ENCODE measurements around the gene FOXP1. TPM values are rescaled to one million over a fixed set of nuclear protein-coding genes. Genes with fewer than 3 reads are reported as not detected.
A peak's percentile ranks its signal among the peaks of the same experiment; 100 is the strongest.

Gene FOXP1
- total RNA-seq, 1 donor from 2014 or later: 137 TPM

DNA sequence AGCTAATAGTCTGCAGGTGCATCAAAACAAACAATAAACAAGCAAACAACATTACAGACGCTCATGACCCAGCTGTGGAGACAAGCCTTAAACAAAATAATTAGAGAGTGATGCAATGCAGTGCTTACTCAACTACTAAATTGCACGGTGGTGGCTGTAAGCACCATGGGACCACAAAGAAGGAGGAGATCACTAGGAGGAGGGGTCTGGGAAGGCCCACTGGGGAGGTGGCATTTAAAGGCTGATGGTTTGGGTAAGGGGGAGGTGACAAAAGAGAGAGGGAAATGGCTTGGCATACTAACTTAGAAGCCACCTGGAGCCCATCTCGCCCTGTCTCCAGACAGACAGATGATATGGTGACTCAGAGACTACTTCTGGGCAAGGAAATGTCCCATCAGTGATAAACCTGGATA is 516.7 kb downstream of the FOXP1 start:
- DNase-seq (ENCODE audit: low spot score) (no peak), ATAC-seq (peak; percentile 43)
- intact Hi-C loops (cut with DNase I): no loop called here

DNA sequence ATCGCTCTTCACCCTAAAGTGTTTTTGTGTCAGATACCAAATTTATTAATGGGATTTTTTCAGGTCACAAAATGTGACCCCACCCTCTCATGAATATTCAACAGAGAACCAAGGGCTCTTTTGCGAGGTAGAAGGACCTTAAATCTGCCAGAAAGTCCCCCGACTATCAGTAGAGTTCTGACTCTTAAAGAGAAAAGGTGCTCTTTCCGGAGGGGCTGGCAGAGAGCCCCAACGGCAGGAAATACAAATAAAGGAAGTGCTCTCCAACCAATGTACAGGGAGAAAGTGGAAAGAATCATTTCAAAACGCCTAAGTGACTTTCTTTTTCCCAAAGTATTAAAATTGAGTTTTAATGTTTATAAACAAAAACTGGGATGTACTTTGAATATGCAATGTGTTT is 517.2 kb downstream of the FOXP1 start:
- intact Hi-C loops (cut with DNase I): no loop called here
- no peak for ATAC-seq
- no peak for DNase-seq (ENCODE audit: low spot score)

DNA sequence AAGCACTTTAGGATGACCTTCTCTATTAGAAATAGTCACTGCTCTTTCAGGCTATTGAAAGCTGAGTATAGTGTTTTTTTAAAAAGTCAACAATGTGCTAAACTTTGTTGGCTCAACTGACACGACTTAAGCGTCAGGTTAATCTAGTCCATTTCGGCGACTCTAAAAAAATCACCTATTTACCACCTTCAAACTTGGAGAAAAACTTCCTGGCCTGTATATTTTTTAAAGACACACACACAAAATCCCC is 517.8 kb downstream of the FOXP1 start:
- no peak for ATAC-seq
- no peak for DNase-seq (ENCODE audit: low spot score)
- intact Hi-C loops (cut with DNase I): no loop called here

DNA sequence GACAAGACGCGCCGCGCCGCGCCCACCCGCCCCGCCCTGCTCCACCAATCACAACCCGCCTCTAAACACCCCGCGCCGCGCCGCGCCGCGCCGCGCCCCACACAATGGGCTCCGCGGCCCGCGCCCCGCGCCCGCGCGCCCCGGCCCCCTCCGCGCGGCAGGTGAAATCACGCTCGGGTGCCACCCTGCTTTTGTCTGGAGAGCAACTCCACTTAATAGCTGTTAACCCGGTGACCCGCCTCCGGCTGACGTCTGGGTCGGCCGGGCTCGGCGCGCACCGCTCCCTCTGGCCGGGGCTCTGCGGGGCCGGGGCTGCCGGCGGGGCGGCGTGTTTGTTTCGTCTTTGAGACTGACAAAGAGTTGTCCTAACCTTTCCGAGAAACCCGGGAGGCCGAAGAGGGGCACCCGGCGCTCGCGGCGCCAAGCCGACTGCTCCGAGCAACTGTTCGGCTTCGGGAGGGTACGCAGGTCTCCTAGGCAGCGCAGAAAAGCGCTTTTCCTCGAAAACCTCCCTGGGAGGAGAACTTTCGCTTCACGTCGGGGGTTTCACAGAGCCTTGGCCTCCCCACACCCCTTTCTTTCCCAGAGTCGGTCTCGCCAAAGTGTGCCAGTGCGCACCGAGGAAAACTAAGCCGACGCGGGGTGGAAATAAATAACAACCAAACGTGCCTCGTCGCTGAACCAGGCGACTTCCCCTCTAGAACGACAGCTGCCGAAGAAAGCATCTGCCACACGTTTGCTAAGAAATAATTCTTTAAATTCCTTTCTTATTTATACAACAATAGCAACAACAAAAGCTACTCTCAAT is 518.4 kb downstream of the FOXP1 start:
- peak; percentile 41 for ATAC-seq
- intact Hi-C loops (cut with DNase I): no loop called here
- DNase-seq (ENCODE audit: low spot score): peak; percentile 75

DNA sequence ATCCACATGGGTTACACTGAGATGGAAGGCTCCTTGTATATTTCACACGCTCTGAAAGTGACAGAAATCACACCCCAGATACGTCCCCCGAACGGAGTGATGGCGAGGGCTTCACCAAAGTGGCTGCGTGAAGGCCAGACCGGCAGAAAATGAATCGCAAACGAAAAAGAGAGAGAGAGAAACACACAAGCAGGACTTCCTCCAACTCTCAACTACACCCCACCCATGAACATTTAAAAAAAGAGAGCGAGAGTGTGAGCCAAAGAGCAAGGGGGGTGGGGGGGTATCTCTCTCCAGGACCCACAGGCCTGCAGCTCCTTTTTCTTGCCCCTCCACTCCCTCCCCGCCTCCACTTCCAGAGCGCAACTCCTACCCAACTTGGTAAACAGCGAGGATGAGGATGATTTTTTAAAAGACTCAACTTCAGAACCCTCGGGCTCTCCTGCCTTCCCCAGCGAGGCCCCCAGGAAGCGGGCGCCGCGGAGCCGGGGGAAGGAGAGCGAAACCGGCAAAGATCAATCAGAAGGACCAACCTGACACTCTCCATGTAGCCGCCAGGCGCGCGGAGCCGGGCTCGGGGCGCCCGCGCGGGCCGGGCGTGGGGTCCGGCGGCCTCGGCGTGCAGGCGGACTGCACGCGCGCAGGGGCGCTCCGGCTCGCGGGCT is 519.1 kb downstream of the FOXP1 start:
- DNase-seq (ENCODE audit: low spot score) (peak; percentile 69), ATAC-seq (peak; percentile 61)
- intact Hi-C loops (cut with DNase I): no loop called here

DNA sequence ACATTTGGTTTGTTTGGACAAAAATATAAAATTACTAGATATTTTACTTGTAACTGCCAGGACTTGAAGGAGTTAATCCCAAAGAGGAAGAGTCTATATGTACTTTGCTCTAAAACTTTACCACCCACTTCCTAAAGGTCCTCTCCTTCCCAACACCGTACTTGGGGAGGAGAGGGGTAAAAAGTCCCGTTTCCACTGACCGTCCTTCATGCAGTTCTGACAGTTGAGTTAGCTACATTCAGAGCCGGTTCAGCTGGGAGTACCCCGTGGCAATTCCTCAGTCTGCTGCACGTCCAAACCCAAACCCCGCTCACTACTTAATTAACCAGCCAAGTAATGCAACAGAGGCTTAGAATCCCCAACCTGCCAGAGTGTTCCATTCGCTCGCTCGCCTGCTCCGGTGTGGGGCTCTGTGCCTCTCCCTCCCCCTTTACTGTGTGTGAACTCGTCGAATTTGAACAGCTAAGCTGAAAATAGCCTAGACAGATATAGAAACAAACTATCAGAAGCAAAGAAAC is 519.7 kb downstream of the FOXP1 start:
- intact Hi-C loops (cut with DNase I): no loop called here
- ATAC-seq: peak; percentile 54
- no peak for DNase-seq (ENCODE audit: low spot score)

DNA sequence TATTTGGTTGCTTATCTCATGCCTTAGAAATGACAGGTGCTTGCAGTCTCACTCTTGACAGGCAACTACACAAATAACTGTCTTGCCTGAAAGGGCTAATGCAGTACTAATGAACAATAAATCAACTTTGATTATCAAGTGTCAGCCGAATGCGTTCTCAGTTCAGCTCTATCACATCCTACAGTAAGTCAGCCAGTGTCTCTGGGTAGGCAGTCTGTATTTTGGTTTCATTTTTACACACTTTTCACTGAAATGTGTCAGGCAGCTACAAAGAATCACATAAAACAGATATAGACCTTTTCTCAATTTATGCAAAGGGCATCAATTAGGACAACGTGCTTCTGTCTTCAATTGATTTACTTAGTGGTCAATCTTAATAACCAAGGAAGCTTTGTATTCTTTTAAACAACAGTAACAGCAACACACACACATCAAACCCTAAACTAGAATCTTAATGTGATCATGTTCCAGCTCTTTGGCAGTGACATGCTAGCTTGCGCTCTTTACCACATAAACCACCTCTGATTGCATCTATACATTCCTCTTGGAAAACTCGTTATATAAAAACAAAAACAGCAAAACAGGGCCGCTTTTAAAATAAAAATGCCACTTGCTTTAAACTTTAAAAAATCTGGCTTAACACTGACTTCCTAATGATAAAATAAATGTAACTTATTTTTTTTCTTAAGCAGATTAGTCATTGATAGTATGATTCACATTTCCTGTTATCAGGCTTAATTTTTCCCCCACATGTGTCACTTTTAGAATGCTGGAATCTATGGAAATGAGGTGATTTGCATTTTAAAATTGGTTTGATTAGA is 520.4 kb downstream of the FOXP1 start:
- ATAC-seq (peak; percentile 28), DNase-seq (ENCODE audit: low spot score) (no peak)
- intact Hi-C loops (cut with DNase I): no loop called here

DNA sequence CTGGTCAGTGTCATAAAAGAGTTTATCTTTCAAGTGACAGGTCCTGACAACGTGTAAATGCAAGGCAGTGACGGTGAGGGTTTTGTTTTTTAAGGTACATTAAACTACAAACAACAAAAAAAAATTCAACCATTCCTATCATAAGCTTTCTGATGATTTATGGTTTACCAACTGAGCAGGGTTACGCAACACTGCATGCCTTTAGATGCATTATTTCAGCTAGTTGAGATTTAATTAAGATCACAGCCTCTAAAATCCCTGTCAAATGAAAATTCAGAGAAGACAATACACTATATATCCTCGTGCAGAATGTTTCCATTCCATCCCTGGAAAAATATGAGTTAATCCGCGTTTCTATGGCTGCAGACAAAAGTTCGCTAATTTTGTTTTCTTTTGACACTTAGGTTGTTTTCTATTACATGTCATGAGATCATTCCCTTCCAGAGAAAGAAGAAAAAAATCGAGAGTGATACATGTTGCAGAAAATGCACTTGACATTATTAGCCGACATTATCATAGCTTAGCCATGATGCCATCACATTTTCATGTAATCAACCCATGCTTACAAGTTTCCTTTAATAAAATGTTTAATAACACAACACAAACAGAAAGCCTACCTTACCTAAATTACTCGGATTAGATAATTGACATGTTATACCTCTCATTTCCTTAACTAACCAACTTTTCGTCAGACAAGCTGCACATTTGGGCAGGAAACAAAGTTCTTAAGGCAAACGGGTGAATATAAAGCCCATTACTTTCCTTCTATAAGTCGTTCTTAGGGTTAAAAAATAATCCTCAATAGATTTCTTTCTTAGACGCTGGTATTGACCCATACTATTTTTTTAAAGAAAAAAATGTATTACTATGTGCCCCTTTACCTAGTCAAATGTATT is 521.2 kb downstream of the FOXP1 start:
- intact Hi-C loops (cut with DNase I): no loop called here
- no peak for ATAC-seq
- no peak for DNase-seq (ENCODE audit: low spot score)

DNA sequence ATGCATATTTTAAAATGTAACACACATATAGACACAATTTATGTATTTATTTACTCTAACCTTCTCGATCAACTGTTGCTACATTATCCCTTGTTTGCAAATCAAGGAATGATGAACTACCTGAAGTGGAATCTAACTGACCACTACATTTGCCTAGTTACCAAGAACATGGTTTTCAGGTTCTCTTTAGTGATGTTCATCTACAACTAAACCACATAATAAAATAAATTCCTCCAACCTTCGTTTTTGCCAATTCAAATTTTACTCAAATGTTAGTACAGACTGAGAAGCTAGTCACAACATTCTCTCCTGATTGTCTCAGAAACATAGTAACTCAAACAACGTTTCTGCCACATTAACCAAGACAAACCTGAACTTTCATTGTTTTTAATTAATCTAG is 521.9 kb downstream of the FOXP1 start:
- intact Hi-C loops (cut with DNase I): no loop called here
- DNase-seq (ENCODE audit: low spot score): no peak

DNA sequence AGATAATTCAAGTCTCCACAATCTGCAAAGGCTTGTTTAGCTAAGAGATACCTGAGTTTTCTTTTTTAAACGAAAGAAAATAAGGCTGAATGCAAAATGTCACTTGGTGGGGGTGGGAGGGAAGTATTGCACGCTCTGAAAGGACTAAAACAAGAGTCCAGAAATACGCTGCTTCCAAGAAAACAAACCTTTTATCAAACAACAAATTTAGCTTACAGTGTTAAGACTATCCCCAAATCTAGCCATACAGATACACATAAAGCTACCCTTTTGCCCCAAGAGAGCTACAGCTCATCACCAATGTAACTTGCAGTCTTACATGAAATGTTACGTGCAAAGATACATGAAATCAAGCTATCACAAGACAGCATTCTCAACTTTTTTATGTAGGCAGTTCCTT is 522.5 kb downstream of the FOXP1 start:
- no peak for DNase-seq (ENCODE audit: low spot score)
- no peak for ATAC-seq
- intact Hi-C loops (cut with DNase I): no loop called here

More for the DNA sequence above, 521.9 kb downstream of the FOXP1 start:
- no peak for ATAC-seq

DNA sequence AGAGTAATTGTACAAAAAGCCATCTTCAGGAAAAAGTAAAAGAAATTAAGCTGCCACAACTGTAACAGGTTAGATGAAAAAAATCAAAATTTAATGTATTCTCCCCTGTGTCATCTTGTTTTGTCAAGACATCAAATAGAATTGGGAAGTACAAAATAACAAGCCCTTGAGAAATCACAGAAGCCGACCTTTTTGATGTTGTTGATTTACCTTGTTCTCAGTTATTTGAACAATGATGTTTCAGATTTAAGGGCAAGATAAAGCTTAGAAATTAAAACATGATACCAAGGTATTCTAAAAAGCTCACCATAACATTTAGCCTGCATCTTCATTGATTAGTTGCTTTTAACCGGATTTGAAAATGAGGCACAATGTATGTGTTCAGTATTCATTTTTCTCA is 523.0 kb downstream of the FOXP1 start:
- no peak for ATAC-seq
- no peak for DNase-seq (ENCODE audit: low spot score)
- intact Hi-C loops (cut with DNase I): no loop called here

DNA sequence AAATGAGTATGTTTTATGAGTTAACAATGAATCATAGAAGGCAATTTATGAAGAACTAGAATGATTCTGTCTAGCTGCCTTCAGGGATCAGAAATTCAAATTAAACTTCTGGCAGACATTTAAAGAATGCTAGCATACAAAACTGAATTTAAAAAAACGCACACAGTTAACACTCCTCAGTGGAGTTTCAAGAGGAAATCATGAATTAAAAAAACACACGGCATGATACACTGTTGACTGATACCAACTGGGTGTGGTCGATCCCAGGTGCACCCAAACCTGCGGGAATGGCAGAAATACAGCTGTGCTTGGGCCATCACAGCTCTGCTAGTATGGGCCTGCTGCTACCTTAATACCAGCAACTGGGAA is 526.0 kb downstream of the FOXP1 start:
- no peak for ATAC-seq
- intact Hi-C loops (cut with DNase I): no loop called here

DNA sequence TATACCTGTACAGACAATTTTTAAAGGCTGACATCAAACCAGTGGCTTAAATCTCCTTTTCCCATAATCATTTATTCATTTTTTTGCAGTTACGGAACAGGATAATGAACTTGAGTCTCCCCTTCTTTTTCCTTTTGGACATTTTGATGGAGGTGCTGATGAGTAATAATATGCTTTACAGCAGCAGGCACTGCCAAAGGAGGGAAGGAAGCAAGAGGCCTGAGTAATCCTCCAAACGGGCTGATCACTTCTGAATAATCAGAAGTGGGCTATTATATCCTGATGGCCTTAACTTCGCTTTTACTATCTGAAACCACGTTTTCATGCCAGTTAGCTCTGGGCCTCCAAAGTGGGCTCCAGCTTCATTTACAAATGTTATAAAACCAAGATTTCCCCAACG is 527.2 kb downstream of the FOXP1 start:
- intact Hi-C loops (cut with DNase I): no loop called here
- DNase-seq (ENCODE audit: low spot score) (no peak), ATAC-seq (no peak)

More for the DNA sequence above, 526.0 kb downstream of the FOXP1 start:
- DNase-seq (ENCODE audit: low spot score): no peak

DNA sequence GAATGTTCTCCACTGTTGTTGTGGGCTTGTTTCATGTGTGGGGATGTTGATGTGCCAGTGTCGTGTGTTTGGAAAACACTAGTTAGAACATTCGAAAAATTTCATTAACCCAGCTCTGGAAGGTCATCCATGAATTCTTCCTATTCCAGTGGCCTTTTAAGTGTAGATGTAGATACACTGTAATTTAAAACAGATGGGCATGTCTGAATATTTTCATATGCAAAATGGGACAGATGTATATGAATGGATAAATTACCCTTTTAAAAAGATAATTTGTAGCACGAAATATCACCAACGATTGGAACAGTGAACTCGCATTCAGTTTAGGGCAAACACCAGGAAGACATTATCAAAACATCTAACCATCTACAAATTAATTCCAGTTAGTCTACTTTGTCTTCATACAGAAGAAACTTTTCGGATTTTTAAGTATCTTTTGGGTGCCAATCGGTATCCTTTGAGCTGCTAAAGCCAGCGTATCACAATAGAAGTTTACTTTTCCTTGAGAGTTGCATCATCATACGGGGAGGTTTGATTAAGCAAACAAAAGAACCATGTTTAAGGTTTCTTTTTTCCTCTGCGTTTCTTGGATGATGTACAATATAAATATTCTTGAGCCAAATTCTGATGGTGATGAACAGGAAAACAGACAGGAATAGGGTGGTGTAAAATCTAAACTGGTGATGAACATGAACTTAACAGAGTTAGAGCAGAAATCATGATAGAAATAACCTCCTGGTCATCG is 528.1 kb downstream of the FOXP1 start:
- ATAC-seq (no peak), DNase-seq (ENCODE audit: low spot score) (no peak)
- intact Hi-C loops (cut with DNase I): no loop called here

DNA sequence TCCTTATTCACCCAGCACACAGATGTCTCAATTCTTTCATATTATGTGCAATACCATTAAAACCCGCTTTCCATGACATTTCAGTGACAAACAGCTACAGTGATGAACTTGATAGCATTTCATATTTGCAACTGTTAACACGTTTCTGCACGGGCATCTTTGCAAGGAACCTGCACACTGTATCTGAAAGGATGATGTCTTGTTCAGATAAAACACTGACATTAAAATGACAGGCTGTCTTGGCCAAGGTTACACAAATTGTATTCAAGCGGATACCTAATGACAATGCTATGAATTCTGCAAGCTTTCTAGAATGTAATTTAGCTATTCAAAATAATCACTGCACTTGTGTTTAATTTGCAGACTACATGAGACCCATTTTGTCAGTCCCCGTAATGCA is 529.2 kb downstream of the FOXP1 start:
- DNase-seq (ENCODE audit: low spot score): no peak
- intact Hi-C loops (cut with DNase I): no loop called here

DNA sequence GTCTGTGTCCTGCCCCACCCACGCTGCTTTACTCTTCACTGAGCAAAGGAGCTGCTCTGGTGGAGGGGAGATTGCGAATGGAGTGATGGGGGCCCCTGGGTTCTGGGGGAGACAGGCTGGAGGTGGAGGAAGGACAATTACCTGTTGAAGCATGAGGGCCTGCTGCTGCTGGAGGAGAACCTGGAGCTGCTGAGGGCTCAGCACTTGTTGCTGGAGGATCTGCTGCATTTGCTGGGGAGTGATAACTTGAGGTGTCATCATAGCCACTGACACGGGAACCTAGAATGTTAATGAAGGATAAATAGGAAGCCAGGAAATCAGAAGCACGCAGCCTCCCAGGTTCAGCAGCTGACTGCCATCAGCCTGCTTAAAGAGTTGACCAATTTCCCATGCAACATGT is 530.0 kb downstream of the FOXP1 start:
- DNase-seq (ENCODE audit: low spot score) (no peak), ATAC-seq (no peak)
- intact Hi-C loops (cut with DNase I): no loop called here

More for the DNA sequence above, 529.2 kb downstream of the FOXP1 start:
- no peak for ATAC-seq

DNA sequence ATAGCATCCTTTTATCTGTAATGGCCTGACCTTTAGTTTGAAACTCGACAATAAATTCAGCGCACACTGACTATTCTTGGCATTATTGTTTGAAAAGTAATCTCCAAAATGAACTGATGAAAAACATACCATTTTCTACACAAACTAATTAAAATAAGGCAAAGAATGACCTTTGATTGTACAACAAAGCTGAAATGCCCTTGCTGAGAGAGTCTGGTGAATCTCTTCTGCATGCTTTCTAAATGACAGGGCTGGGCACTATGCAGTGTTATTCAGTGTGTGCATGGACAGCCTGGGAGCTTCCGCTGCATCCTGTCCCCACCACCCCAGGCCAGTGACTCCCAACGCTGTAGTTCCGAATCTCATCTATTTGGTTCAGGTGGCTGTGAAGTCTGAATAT is 530.8 kb downstream of the FOXP1 start:
- ATAC-seq (no peak), DNase-seq (ENCODE audit: low spot score) (no peak)
- intact Hi-C loops (cut with DNase I): no loop called here
